SK-N-SH (cell line): ENCODE results near the gene NCAM2. TPM values are rescaled to one million over a fixed set of nuclear protein-coding genes. Genes with fewer than 3 reads are reported as not detected.

Experiments
- CTCF ChIA-PET: fragments of 300-600, 350-600 bp; formaldehyde crosslinking; extraction: SDS; loops from one replicate; lab custom pipeline; 2021; lab: Yijun Ruan, JAX
- POLR2A ChIA-PET: fragments of 350-600 bp; sonication (Branson Sonifier 250); formaldehyde crosslinking; extraction: SDS; loops from one replicate; lab custom pipeline; 2020; ENCODE audit warnings: antibody characterized with exemption, inconsistent platforms; lab: Yijun Ruan, JAX
- DNase-seq: peaks from one replicate; pipeline ENCODE4 v3.0.0; 2012
- H2AFZ ChIP-seq: fragments of 200-600 bp; sonication (generic); 2 replicates; pipeline ENCODE4 v1.8.1; 2016; ENCODE audit warnings: antibody characterized with exemption, mild to moderate bottlenecking, low read depth
- H3F3A ChIP-seq: fragments of 200-600 bp; sonication (generic); replicated peaks from 2 replicates; pipeline ENCODE3; 2016; ENCODE audit warnings: antibody characterized with exemption, mild to moderate bottlenecking; ENCODE audit not compliant: insufficient read depth
- H3K27ac ChIP-seq, 2 experiments: fragments of 200-500 bp in 1 of 2; fragments of 200-600 bp in 1 of 2; sonication (Bioruptor generic) in 1 of 2; sonication (generic), shearing (Covaris generic) in 1 of 2; 2 replicates each; pipeline versions ENCODE4 v1.5.1 to v1.6.1; 2014 to 2016; ENCODE audit warnings: low read depth in 2 of 2, inconsistent platforms in 1 of 2, low read length in 1 of 2, mild to moderate bottlenecking in 1 of 2, mixed read lengths in 1 of 2
- H3K27me3 ChIP-seq: fragments of 200-600 bp; sonication (generic), shearing (Covaris generic); 2 replicates; pipeline ENCODE4 v1.6.1; 2016; ENCODE audit warnings: mixed run types; ENCODE audit not compliant: insufficient read depth
- H3K36me3 ChIP-seq, 2 experiments: fragments of 200-500 bp in 1 of 2; fragments of 200-600 bp in 1 of 2; sonication (Bioruptor generic) in 1 of 2; sonication (generic) in 1 of 2; replicated peaks in 1 of 2; 2 replicates each; pipeline versions ENCODE3 to v1.5.1; 2014 to 2016; ENCODE audit warnings: low read length in 1 of 2, mild to moderate bottlenecking in 1 of 2; ENCODE audit not compliant: insufficient read depth in 2 of 2, control insufficient read depth in 1 of 2
- H3K4me1 ChIP-seq, 2 experiments: fragments of 200-500 bp in 1 of 2; fragments of 200-600 bp in 1 of 2; sonication (Bioruptor generic) in 1 of 2; sonication (generic), shearing (Covaris generic) in 1 of 2; 2 replicates each; pipeline versions ENCODE4 v1.5.1 to v1.6.1; 2014 to 2016; ENCODE audit warnings: low read depth in 1 of 2, low read length in 1 of 2, mixed run types in 1 of 2; ENCODE audit not compliant: insufficient read depth in 2 of 2, control insufficient read depth in 1 of 2
- H3K4me2 ChIP-seq: fragments of 200-600 bp; sonication (generic), shearing (Covaris generic); 2 replicates; pipeline ENCODE4 v1.6.1; 2017; ENCODE audit warnings: mixed run types
- H3K4me3 ChIP-seq, 2 experiments: fragments of 200-500 bp in 1 of 2; fragments of 200-600 bp in 1 of 2; sonication (Bioruptor generic) in 1 of 2; sonication (generic), shearing (Covaris generic) in 1 of 2; 2 replicates each; pipeline versions ENCODE4 v1.5.1 to v1.8.1; 2014 to 2016; ENCODE audit warnings: low read depth in 2 of 2, inconsistent platforms in 1 of 2, low read length in 1 of 2, mild to moderate bottlenecking in 1 of 2, mixed read lengths in 1 of 2, moderate library complexity in 1 of 2
- H3K79me2 ChIP-seq: fragments of 200-600 bp; sonication (generic); 2 replicates; pipeline ENCODE4 v1.8.1; 2017; ENCODE audit warnings: mild to moderate bottlenecking; ENCODE audit not compliant: insufficient read depth
- H3K9ac ChIP-seq: fragments of 200-600 bp; sonication (generic); 2 replicates; pipeline ENCODE4 v1.6.1; 2017; ENCODE audit warnings: mixed run types
- H3K9me2 ChIP-seq: fragments of 200-600 bp; sonication (generic); 2 replicates; pipeline ENCODE4 v1.6.1; 2017; ENCODE audit warnings: mixed run types
- H3K9me3 ChIP-seq: fragments of 200-600 bp; sonication (generic); 2 replicates; pipeline ENCODE4 v1.6.1; 2017; ENCODE audit warnings: mixed run types, mild to moderate bottlenecking, moderate library complexity
- H4K20me1 ChIP-seq: fragments of 200-600 bp; sonication (generic); 2 replicates; pipeline ENCODE4 v1.6.1; 2017; ENCODE audit warnings: mild to moderate bottlenecking, mixed run types; ENCODE audit not compliant: insufficient read depth
- CHD2 ChIP-seq: fragments of 150-350 bp; IDR thresholded peaks from 2 replicates; pipeline ENCODE4 v1.6.1; 2018; ENCODE audit warnings: low read length; ENCODE audit not compliant: partially characterized antibody
- FOXJ3 ChIP-seq: sonication (generic); formaldehyde crosslinking; IDR thresholded peaks from 2 replicates; pipeline ENCODE4 v1.5.1; 2020; ENCODE audit warnings: mild to moderate bottlenecking, missing genetic modification reagents
- MEF2A ChIP-seq: IDR thresholded peaks from 2 replicates; pipeline ENCODE4 v1.4.0; 2012; ENCODE audit warnings: low read depth, borderline replicate concordance
- NFIC ChIP-seq: IDR thresholded peaks from 2 replicates; pipeline ENCODE4 v1.4.0; 2012; ENCODE audit warnings: borderline replicate concordance
- RAD21 ChIP-seq: IDR thresholded peaks from 2 replicates; pipeline ENCODE4 v1.6.1; 2012; ENCODE audit warnings: mild to moderate bottlenecking, low read length
- RCOR1 ChIP-seq: fragments of 150-350 bp; IDR thresholded peaks from 2 replicates; pipeline ENCODE4 v1.6.1; 2017; ENCODE audit warnings: antibody characterized with exemption, low read length
- SIN3A ChIP-seq: IDR thresholded peaks from 2 replicates; pipeline ENCODE4 v1.6.1; 2012; ENCODE audit warnings: low read depth, mild to moderate bottlenecking, low read length, moderate library complexity, borderline replicate concordance
- TCF12 ChIP-seq: IDR thresholded peaks from 2 replicates; pipeline ENCODE4 v1.4.0; 2012
- TEAD4 ChIP-seq: IDR thresholded peaks from 2 replicates; pipeline ENCODE4 v1.4.0; 2012; ENCODE audit warnings: mild to moderate bottlenecking, borderline replicate concordance; ENCODE audit not compliant: insufficient read depth
- USF1 ChIP-seq: IDR thresholded peaks from 2 replicates; pipeline ENCODE4 v1.4.0; 2012; ENCODE audit warnings: low read depth, borderline replicate concordance
- ZBTB33 ChIP-seq: IDR thresholded peaks from 2 replicates; pipeline ENCODE4 v1.4.0; 2012; ENCODE audit warnings: low read depth, borderline replicate concordance
- WGBS: methylation state at CpG from one replicate; pipeline ENCODE4 v1.1.6; 2017; ENCODE audit warnings: low lambda C conversion rate; 5-methylcytosine and 5-hydroxymethylcytosine counted together
- polyA plus RNA-seq, 3 experiments: library from polyadenylated mRNA; depleted of rRNA; stranded (reverse); fragments of >200 nt; gene quantifications; 2 replicates each; pipeline ENCODE4 v1.2.3, GENCODE V29; 2012
- TF ChIP-seq, protein P1 (sequence below): fragments of 150-350 bp; IDR thresholded peaks from 2 replicates; pipeline ENCODE4 v1.6.1; 2016; ENCODE audit warnings: mild to moderate bottlenecking, low read depth, low read length
- TF ChIP-seq, protein P2 (sequence below): fragments of 150-350 bp; IDR thresholded peaks from 2 replicates; pipeline ENCODE4 v1.6.1; 2017; ENCODE audit warnings: antibody characterized with exemption, low read length, low read depth, borderline replicate concordance
- TF ChIP-seq, protein P3 (sequence below): fragments of 200-600 bp; sonication (generic); IDR thresholded peaks from 2 replicates; pipeline ENCODE4 v1.6.1; 2017; ENCODE audit warnings: antibody characterized with exemption, mild to moderate bottlenecking, moderate library complexity
- TF ChIP-seq, protein P4 (sequence below): IDR thresholded peaks from 2 replicates; pipeline ENCODE4 v1.6.1; 2012; ENCODE audit warnings: mild to moderate bottlenecking, low read depth, low read length, moderate library complexity

NCAM2 gene
- polyA plus RNA-seq, 1 of the 3 experiments (the other 2 are of a cell fraction) = 2.1 TPM

DNA sequence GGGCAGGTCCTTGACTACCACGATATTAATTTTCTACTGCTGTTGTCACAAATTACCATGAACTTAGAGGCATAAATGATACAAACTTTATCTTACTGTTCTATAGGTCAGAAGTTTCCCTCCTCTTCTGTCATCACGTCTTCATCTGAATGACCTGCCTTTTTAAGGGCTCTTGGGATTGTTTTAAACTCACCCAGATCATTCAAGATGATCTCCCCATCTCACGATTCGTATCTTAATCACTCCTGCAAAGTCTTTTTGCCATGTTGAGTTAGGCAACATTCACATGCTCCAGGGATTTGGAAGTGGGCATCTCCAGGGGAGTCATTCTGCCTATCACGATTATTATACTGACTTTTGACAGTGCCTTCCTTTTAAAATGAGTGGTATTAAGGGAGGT lies 32.1 kb downstream of the NCAM2 start:
- Histone ChIP-seq H3K27me3 (no peaks in the 10 kb centered on the region), H3F3A (no peaks in the 10 kb centered on the region), H2AFZ (no peak overlapping the region), H3K79me2 (no peaks in the 10 kb centered on the region), H4K20me1 (no peaks in the 10 kb centered on the region), H3K9ac (no peak overlapping the region), H3K9me2 (no peaks in the 10 kb centered on the region), H3K4me3 (no peak overlapping the region), H3K4me1 (no peaks in the 10 kb centered on the region; a peak in 1 of 4 replicates), H3K27ac (no peak overlapping the region), H3K4me2 (no peak overlapping the region), H3K36me3 (no peaks in the 10 kb centered on the region), H3K9me3 (no peaks in the 10 kb centered on the region)
- 61% methylated on average over 5 of the region's 5 CpGs for WGBS
- TF ChIP-seq ZBTB33 = no peak
- TF ChIP-seq NFIC = no peak
- no peak for TF ChIP-seq CHD2
- TF ChIP-seq RCOR1 = no peak
- no peak for TF ChIP-seq TCF12
- TF ChIP-seq, protein P1, sequence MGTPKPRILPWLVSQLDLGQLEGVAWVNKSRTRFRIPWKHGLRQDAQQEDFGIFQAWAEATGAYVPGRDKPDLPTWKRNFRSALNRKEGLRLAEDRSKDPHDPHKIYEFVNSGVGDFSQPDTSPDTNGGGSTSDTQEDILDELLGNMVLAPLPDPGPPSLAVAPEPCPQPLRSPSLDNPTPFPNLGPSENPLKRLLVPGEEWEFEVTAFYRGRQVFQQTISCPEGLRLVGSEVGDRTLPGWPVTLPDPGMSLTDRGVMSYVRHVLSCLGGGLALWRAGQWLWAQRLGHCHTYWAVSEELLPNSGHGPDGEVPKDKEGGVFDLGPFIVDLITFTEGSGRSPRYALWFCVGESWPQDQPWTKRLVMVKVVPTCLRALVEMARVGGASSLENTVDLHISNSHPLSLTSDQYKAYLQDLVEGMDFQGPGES = no peak
- no peak for TF ChIP-seq USF1
- TF ChIP-seq, protein P2, sequence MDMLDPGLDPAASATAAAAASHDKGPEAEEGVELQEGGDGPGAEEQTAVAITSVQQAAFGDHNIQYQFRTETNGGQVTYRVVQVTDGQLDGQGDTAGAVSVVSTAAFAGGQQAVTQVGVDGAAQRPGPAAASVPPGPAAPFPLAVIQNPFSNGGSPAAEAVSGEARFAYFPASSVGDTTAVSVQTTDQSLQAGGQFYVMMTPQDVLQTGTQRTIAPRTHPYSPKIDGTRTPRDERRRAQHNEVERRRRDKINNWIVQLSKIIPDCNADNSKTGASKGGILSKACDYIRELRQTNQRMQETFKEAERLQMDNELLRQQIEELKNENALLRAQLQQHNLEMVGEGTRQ = no peak
- TF ChIP-seq, protein P3, sequence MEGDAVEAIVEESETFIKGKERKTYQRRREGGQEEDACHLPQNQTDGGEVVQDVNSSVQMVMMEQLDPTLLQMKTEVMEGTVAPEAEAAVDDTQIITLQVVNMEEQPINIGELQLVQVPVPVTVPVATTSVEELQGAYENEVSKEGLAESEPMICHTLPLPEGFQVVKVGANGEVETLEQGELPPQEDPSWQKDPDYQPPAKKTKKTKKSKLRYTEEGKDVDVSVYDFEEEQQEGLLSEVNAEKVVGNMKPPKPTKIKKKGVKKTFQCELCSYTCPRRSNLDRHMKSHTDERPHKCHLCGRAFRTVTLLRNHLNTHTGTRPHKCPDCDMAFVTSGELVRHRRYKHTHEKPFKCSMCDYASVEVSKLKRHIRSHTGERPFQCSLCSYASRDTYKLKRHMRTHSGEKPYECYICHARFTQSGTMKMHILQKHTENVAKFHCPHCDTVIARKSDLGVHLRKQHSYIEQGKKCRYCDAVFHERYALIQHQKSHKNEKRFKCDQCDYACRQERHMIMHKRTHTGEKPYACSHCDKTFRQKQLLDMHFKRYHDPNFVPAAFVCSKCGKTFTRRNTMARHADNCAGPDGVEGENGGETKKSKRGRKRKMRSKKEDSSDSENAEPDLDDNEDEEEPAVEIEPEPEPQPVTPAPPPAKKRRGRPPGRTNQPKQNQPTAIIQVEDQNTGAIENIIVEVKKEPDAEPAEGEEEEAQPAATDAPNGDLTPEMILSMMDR = no peak
- TF ChIP-seq MEF2A = no peak
- TF ChIP-seq RAD21 = no peak
- TF ChIP-seq FOXJ3 (CRISPR knock-in tag) = no peak
- TF ChIP-seq TEAD4 = no peak
- TF ChIP-seq, protein P4, sequence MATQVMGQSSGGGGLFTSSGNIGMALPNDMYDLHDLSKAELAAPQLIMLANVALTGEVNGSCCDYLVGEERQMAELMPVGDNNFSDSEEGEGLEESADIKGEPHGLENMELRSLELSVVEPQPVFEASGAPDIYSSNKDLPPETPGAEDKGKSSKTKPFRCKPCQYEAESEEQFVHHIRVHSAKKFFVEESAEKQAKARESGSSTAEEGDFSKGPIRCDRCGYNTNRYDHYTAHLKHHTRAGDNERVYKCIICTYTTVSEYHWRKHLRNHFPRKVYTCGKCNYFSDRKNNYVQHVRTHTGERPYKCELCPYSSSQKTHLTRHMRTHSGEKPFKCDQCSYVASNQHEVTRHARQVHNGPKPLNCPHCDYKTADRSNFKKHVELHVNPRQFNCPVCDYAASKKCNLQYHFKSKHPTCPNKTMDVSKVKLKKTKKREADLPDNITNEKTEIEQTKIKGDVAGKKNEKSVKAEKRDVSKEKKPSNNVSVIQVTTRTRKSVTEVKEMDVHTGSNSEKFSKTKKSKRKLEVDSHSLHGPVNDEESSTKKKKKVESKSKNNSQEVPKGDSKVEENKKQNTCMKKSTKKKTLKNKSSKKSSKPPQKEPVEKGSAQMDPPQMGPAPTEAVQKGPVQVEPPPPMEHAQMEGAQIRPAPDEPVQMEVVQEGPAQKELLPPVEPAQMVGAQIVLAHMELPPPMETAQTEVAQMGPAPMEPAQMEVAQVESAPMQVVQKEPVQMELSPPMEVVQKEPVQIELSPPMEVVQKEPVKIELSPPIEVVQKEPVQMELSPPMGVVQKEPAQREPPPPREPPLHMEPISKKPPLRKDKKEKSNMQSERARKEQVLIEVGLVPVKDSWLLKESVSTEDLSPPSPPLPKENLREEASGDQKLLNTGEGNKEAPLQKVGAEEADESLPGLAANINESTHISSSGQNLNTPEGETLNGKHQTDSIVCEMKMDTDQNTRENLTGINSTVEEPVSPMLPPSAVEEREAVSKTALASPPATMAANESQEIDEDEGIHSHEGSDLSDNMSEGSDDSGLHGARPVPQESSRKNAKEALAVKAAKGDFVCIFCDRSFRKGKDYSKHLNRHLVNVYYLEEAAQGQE = no peak
- no peak for TF ChIP-seq SIN3A
- CTCF ChIA-PET = no interaction called here
- no peak for DNase-seq
- POLR2A ChIA-PET = no interaction called here
